CD4-positive, alpha-beta T cell treated with Interleukin-17A for 4 hours (primary cell): ENCODE measurements around the gene TGIF2LX.
"Not testable (repeated sequence)": the region's sequence is repeated elsewhere in the genome, so short reads cannot be mapped to it uniquely, and the experiment has no call there.

Experiments
- DNase-seq: peaks from one replicate; pipeline ENCODE4 v3.0.0-alpha.2; 2020; ENCODE audit warnings: mixed read lengths

The TGIF2LX gene

GRCh38 chrX:89921665-89922064, at the start of gene TGIF2LX:
Gene TGIF2LX (plus strand): TSS chrX:89921908. CDS start chrX:89922086, 178 bp downstream.
- not testable (repeated sequence) for DNase-seq

DNA sequence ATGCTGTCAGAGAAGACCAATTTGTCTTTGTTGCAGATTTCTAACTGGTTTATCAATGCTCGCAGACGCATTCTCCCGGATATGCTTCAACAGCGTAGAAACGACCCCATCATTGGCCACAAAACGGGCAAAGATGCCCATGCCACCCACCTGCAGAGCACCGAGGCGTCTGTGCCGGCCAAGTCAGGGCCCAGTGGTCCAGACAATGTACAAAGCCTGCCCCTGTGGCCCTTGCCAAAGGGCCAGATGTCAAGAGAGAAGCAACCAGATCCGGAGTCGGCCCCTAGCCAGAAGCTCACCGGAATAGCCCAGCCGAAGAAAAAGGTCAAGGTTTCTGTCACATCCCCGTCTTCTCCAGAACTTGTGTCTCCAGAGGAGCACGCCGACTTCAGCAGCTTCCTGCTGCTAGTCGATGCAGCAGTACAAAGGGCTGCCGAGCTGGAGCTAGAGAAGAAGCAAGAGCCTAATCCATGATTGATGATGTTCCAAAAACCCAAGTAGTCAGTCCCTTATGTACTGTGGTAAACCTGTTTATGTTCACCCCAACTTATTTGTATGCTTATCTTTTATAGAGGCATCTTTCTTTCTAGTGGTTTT, 728 bp downstream of the TGIF2LX start:
- not testable (repeated sequence) for DNase-seq

DNA sequence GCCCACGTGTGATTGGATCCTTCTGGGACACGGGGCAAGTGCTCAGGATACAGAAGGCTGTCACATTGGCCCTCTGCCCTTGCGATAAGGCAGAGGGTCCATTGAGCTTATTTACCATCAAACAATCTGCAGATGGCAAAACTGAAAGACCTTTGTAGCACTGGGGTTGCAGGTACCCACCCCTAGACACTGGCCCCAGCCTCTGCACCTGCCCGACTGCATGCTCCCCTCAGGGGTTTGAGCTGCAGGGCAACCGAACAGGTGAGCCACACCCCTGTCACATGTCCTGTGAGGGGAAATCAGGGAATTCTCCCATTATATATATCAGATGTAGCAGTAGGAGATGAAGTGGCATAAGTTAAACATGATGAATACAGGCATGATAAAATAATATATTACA, 21.4 kb downstream of the TGIF2LX start:
- not testable (repeated sequence) for DNase-seq

DNA sequence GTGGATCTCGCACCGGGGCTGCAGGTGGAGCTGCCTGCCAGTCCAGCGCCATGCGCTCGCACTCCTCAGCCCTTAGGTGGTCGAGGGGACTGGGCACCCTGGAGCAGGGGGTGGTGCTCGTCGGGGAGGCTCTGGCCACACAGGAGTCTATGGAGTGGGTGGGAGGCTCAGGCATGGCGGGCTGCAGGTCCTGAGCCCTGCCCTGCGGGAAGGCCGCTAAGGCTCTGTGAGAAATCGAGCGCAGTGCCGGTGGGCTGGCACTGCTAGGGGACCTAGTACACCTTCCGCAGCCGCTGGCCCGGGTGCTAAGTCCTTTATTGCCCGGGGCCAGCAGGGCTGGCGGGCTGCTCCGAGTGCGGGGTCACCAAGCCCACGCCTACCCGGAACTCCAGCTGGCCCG, 43.9 kb downstream of the TGIF2LX start:
- not testable (repeated sequence) for DNase-seq
